NCI-H2227 (cell line): Measurements from ENCODE around the gene CACYBP.
A peak's percentile ranks its signal among the peaks of the same experiment; 100 is the strongest.
"Not testable (repeated sequence)": the region's sequence is repeated elsewhere in the genome, so short reads cannot be mapped to it uniquely, and the experiment has no call there.

Experiments used
- DNase-seq: peaks from one replicate; lab custom pipeline; 2025; ENCODE audit not compliant: unreplicated experiment; lab: John Stamatoyannopoulos, UW

Gene CACYBP

DNA sequence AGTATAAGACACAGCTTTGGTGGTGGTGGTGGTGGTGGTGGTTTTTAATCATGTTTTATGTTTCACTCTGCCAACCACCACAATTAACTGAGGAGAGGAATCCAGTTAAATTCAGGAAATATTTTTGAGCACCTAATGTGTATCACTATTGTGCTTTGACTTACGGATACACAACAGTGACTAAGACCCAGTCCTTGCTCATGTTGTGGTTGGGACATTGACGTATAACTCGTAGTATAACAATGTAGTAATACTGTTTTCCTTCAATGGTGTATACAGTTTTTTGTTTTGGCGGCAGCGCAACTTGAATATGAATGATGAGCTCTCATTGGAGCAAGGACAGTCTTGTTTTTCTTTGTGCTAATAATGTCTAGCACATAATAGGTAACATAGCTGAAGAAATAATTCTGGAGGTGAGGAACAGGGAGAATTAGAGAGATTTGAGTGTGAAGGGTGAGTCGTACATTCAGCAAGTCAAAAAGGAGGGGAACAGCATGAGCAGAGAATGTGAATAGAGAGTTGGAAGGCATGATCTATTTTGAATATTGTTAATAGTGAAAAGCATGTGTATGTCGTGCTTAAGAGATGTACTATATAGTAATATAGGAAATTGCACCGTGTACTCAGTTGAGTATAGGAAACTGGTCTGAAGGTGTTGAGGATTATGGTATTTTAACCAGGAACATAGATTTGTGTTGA, 5.5 kb downstream of the CACYBP start:
- no peak for DNase-seq

DNA sequence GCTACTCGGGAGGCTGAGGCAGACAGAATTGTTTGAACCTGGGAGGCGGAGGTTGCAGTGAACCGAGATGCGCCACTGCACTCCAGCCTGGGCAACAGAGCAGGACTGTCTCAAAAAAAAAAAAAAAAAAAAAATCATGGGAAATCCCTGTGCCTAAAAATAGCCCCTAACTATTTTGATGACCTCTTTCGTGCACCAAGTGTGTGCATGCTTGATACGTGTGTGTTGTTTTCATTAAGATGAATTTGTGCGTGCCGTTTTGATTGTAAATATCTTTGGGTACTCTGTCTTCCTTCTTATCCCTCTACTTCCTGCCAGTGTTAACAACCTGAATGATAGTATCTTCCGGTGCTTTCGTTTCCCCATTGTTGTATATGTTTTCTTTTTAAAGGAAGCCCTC, 9.8 kb downstream of the CACYBP start:
- DNase-seq = no peak

DNA sequence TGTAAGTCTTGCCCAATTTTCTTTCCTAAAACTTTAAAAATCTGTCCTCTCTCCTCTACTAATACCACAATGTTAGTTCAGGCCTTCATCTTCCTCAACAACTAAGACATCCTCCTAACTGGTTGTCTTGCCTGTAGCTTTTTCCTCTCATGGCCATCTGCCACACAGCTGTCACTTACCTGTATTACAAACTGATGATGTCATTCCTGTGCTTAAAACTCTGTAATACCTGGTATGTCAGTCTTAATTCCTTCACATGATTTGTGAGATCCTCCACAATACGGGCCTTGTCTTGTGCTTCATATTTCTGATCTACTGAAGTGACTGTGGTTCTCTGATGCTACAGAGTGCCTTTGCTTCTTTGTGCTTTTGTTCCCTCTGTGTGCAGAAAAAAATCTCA, 13.7 kb downstream of the CACYBP start:
- DNase-seq = no peak

DNA sequence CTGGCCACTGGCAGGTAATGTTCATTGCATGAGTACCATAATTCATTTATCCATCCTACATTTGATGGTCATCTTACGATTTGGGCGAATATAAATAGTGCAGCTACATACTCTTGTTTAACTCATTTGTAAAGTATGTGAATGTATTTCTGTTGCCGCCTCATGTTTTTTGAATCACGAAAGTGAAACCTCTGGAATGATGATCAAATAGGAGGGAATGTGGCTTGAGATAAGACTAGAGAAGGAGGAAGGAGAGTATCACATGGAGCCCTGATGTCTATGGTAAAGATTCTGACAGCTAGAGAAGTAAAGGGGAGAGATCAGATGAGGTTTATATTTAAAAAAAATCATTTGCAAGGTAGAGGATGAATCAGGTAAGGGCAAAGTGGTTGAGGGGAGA, 15.5 kb downstream of the CACYBP start:
- DNase-seq = no peak

DNA sequence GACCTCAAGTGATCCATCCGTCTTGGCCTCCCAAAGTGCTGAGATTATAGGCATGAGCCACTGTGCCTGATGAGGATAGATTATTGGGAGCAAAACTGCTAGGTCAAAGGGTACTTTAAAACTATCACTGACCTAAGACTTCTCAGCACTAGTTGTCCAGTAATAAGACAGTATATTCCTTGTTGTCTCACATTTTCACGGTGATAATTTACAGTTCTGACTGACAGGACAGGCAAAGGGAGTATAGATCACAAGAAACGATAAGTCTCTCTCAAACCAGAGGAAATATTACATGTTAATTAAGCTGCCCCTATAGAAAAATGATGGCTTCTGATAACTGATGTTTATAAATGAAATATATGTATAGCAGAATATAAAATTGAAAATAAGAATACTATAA, 19.8 kb downstream of the CACYBP start:
- DNase-seq = no peak

DNA sequence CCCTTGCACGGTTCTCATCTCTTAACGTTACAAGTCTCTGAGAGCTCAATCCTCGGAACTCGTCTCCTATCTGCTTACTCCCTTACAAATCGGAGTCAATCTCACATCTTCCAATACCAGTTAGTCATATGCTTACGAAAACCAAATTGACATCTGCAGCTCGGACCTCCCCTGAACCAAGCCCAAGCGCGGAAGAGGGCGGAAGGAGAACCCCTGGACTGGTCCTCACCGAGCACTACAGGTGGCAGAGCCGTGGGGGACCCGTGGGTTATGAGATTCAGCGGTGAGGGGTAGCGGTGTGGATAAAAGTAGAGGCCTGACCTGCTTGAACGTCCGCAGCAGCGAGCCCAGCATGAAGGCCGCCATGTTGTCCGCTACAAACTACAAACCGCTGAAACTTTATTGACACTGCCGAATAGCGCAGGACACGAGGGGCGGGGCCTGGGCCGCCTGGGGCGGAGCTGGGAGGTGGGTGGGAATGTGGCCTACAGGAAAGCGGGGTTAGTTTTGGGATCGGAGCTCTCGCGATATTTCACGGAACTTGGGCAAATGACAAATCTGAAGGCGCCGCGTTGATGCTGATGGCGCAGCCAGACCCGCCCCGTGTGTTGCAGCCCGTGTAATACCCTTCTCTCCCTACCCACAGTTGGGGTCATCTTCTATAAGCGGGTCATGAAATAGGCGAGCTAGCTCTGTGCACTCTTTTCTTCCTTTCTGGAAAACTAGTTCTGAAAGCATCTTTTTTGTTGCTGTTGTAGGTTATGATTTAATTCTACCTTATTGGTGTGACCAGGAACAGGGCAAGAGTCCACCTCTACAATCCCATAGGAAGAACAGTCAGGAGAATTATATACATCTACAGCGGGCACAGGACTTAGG, 23.5 kb downstream of the CACYBP start, which contains the start of gene MRPS14:
Gene MRPS14 (minus strand): TSS at position 383 of the 879 bp plus-strand sequence. CDS start 17 bp downstream, at position 366.
- peak; percentile 99 for DNase-seq

- DNase-seq = peak; percentile 58
These were observed 24.1 kb downstream of the CACYBP start for GRCh38 chr1:175023922-175024242.

DNA sequence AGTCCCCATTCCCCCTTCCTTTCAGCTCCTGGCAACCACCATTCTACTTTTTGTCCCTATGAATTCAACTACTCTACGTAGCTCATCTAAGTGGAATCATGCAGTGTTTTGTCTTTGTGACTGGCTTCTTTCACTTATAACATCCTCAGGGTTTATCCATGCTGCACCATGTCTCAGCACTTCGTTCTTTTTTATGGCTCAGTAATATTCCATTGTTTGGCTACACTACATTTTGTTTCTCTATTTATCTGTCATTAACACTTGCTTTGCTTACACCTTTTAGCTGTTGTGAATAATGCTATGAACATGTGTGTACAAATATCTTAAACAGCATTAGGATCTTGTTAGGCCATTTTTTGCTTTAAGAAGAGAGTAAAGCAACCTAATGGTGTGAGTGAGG, 25.0 kb downstream of the CACYBP start:
- no peak for DNase-seq

DNA sequence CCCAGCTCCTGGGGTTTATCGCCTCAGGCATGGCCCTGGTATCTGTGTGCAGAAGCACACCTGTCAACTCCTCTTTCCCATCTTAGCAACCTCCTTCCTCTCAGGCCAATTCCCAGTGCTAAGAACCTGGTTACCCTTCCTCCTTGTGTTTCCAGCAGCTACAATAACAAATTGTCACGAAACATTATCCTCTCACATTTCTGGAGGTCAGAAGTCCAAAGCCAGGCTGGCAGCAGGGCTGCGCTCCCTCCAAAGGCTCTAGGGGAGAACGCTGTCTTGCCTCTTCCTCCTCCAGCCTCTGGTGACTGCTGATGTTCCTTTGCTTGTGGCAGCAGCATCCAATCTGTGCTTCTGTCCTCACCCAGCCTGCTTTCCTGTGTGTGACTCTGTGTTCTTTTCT, 34.2 kb downstream of the CACYBP start:
- no peak for DNase-seq

- no peak for DNase-seq
These were observed 35.0 kb downstream of the CACYBP start for GRCh38 chr1:175034775-175035174.

DNA sequence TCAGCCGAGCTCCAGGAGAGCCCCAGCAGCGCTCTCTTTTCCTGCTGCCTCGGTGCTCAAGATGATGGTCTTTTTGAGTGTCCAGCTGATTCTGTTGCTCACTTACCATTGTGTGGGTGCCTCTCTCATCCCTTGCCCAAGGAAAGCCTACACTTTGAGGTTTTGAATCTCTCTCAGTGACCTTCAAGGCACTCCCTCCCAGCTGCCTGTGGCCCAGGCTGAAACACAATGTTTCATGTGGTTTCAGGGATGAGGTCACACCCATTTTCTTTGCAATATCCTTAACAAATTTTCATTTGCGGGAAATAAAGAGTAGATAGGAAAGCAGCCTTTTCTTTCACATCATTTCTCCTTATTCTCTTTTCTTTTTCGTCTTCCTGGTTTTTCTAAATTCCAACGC, 36.1 kb downstream of the CACYBP start:
- no peak for DNase-seq

DNA sequence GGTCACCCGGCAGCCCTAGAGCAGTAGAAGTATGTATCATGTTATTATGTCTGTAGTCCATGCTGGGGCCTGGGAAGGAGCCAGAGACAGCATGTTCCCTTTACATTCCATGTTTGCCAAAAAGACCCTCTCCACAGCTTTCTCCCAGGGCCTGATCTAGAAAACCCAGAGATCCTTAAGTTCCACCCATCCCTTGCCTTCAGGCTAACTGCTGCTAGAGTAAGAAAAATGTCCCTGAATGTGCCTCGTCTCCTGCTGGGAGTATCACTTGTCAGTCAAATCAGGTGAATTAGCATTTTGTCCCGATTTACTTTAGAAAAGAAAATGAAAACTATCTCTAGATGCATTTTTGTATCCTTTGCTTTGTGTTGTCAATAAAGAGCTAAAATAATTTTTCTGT, 36.7 kb downstream of the CACYBP start:
- DNase-seq = no peak

- no peak for DNase-seq
These were observed 37.7 kb downstream of the CACYBP start for GRCh38 chr1:175037416-175037815.

- DNase-seq = no peak
These were observed 40.7 kb downstream of the CACYBP start for GRCh38 chr1:175040324-175040879.

- no peak for DNase-seq
These were observed 42.9 kb downstream of the CACYBP start for GRCh38 chr1:175042650-175043049.

DNA sequence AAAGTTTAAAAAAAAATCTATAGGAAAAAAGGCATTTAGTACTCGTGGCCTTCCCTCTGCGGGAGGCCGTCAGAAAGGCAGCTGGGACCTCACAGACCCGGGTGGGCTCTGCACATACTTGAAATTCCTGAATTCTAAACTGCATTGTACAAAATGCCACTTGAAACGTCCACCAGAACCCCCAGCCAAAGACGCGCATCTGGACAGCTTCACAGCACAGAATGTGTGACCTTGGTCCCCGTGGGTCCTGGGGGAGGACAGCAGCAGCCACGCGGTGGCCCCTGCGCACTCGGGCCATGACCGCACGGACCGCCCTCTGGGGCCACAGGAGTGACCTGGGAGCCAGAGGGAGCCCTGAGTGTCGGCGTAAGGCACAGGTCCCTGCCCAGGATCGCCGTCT, 44.1 kb downstream of the CACYBP start:
- no peak for DNase-seq

GRCh38 chr1:175044591-175044990, 44.8 kb downstream of the CACYBP start:
- not testable (repeated sequence) for DNase-seq

DNA sequence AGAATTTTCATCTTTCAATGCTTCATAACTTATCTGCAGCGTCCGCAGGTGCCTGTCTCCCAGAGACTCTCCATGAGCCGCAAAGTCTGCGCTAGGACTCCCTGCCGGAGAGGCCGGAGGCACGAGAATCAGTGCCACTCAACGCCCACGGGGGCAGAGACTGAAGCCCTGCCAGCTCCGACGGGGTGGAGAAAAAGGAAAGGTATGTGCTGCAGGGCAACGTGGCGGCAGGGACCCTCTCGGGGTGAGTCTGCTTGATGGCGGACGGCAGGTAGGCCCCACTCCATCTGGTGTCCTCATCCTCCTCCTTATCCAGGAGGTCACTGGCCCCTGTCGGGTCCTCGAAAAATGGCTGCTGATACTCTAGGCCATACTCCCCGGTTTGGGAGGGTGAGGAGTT, 45.4 kb downstream of the CACYBP start:
- no peak for DNase-seq

GRCh38 chr1:175045519-175045918, 45.8 kb downstream of the CACYBP start:
- DNase-seq = no peak

DNA sequence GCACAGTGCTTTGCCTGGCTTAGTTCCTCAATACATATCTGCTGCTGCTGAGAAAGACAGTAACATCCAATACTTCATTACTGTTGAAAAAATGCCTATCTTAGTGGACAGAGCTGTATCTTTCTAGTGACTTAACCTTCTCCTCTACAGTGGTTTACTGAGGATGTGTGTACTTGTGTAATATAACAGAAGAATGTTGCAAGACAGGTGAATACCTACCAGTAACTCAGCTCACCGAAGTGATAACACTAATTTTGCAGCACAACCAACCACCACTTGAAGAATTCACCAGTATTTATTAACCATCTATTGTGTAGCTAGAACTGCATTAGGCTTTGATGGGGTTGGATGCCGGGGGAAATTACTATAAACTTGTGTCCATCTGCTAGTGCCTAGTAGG, 51.2 kb downstream of the CACYBP start:
- no peak for DNase-seq

- DNase-seq = no peak
These were observed 55.0 kb downstream of the CACYBP start for GRCh38 chr1:175054736-175055135.
